Mesothelial cell of epicardium (in vitro differentiated cells): Measurements from ENCODE around the gene UBR7. TPM values are rescaled to one million over a fixed set of nuclear protein-coding genes. Genes with fewer than 3 reads are reported as not detected.
"Not testable (repeated sequence)": the region's sequence is repeated elsewhere in the genome, so short reads cannot be mapped to it uniquely, and the experiment has no call there.

ENCODE experiments used
- DNase-seq, 2 experiments: peaks; one replicate each; pipeline ENCODE4 v3.0.0; 2021; ENCODE audit warnings: low spot score in 2 of 2; ENCODE audit not compliant: unreplicated experiment in 2 of 2
- H3K27ac Mint-ChIP-seq: 2 replicates; pipeline ENCODE4 v1.8.0; 2021; ENCODE audit warnings: mixed read lengths
- H3K27me3 Mint-ChIP-seq: 2 replicates; pipeline ENCODE4 v1.8.0; 2021; ENCODE audit warnings: low read depth, mixed read lengths
- H3K36me3 Mint-ChIP-seq: 2 replicates; pipeline ENCODE4 v1.8.0; 2021; ENCODE audit warnings: mixed read lengths
- H3K4me1 Mint-ChIP-seq: 2 replicates; pipeline ENCODE4 v1.8.0; 2021; ENCODE audit warnings: mixed read lengths
- H3K4me3 Mint-ChIP-seq: 2 replicates; pipeline ENCODE4 v1.8.0; 2021; ENCODE audit warnings: mild to moderate bottlenecking, moderate library complexity, mixed read lengths
- H3K9me3 Mint-ChIP-seq: 2 replicates; pipeline ENCODE4 v1.8.0; 2021; ENCODE audit warnings: mixed read lengths
- total RNA-seq: library from RNA; stranded (reverse); gene quantifications from 3 replicates; pipeline ENCODE4 v1.2.1, GENCODE V29; 2021
- TF ChIP-seq, protein P1 (sequence below): fragments of 200-600 bp; sonication (generic); IDR thresholded peaks from one replicate; pipeline ENCODE4 v1.5.0; 2021; ENCODE audit warnings: antibody characterized with exemption; ENCODE audit not compliant: unreplicated experiment

The UBR7 gene
- total RNA-seq, 1 donor from 2014 or later = 13.1 TPM

DNA sequence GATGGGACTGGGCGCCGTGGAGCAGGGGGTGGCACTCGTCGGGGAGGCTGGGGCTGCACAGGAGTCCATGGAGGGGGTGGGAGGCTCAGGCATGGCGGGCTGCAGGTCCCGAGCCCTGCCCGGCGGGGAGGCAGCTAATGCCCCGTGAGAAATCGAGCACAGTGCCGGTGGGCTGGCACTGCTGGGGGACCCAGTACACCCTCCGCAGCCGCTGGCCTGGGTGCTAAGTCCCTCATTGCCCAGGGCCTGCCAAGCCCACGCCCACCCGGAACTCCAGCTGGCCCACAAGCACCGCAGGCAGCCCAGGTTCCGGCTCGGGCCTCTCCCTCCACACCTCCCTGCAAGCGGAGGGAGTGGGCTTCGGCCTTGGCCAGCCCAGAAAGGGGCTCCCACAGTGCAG lies 36.9 kb upstream of the UBR7 start:
- H3K27ac Mint-ChIP-seq, H3K9me3 Mint-ChIP-seq, H3K27me3 Mint-ChIP-seq, H3K4me1 Mint-ChIP-seq, DNase-seq, H3K36me3 Mint-ChIP-seq, H3K4me3 Mint-ChIP-seq: not testable (repeated sequence)

DNA sequence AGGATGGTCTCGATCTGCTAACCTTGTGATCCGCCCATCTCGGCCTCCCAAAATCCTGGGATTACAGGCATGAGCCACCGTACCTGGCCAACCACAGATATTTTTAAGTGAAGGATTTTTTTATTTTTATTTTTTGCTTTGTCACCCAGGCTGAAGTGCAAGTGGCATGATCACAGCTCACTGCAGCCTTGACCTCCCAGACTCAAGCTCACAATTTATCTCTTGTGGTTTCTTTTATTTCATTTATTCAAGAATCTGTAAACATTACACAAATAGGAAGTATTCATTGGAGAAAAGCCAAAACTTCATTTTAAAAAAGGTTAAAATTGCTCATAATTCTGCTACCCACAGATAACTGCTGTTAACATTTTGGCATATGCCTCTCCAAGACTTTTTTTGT lies 35.7 kb upstream of the UBR7 start:
- H3K9me3 Mint-ChIP-seq = no peaks in the 10 kb centered on the region
- H3K36me3 Mint-ChIP-seq = no peaks in the 10 kb centered on the region
- H3K27me3 Mint-ChIP-seq = peaks cover 2% of the 10 kb centered on the region
- H3K4me3 Mint-ChIP-seq = no peak overlapping the region
- no peak for DNase-seq
- peaks cover 3% of the 10 kb centered on the region for H3K4me1 Mint-ChIP-seq
- TF ChIP-seq, protein P1, sequence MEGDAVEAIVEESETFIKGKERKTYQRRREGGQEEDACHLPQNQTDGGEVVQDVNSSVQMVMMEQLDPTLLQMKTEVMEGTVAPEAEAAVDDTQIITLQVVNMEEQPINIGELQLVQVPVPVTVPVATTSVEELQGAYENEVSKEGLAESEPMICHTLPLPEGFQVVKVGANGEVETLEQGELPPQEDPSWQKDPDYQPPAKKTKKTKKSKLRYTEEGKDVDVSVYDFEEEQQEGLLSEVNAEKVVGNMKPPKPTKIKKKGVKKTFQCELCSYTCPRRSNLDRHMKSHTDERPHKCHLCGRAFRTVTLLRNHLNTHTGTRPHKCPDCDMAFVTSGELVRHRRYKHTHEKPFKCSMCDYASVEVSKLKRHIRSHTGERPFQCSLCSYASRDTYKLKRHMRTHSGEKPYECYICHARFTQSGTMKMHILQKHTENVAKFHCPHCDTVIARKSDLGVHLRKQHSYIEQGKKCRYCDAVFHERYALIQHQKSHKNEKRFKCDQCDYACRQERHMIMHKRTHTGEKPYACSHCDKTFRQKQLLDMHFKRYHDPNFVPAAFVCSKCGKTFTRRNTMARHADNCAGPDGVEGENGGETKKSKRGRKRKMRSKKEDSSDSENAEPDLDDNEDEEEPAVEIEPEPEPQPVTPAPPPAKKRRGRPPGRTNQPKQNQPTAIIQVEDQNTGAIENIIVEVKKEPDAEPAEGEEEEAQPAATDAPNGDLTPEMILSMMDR = no peak
- H3K27ac Mint-ChIP-seq = no peak overlapping the region

DNA sequence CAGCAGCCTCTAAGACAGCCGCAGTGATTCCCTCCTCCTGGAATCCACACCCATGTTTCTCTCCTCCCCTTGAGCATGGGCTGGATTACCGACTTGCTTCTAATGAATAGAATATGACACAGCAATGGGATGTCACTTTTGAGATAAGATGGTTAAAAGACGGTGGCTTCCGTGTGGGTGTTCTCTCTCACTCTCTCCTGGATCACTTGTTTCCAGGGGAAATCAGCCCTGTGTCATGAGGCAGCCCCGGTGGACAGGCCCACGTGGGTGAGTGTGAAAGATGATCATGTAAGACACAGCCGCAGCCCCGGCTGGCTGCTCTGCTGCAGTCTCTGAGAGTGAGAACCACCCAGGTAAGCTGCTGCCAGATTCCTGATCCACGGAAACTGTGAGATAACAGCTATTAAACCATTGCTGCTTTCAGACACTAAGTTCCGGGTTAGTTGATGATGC lies 33.1 kb upstream of the UBR7 start:
- TF ChIP-seq, protein P1 = no peak
- Mint-ChIP-seq H3K4me1 (peaks cover 3% of the 10 kb centered on the region), H3K27ac (no peak overlapping the region), H3K36me3 (no peaks in the 10 kb centered on the region), H3K9me3 (no peaks in the 10 kb centered on the region), H3K27me3 (peaks cover 2% of the 10 kb centered on the region), H3K4me3 (no peak overlapping the region)
- DNase-seq = no peak

DNA sequence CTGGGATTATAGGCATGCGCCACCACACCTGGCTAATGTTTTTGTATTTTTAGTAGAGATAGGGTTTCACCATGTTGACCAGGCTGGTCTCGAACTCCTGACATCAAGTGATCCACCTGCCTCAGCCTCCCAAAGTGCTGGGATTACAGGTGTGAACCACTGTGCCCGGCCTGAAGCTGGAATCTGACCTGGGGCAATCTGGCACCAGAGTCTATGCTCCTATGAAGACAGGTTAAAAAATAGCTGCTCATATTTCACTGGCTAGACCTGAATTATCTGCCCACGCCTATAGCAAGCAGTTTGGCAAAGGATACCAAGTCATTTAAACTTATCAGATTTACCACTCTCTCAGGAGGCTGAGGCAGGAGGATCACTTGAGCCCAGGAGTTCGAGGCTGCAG lies 32.3 kb upstream of the UBR7 start:
- not testable (repeated sequence) for H3K36me3 Mint-ChIP-seq, H3K27me3 Mint-ChIP-seq, H3K27ac Mint-ChIP-seq, H3K4me1 Mint-ChIP-seq, DNase-seq, H3K4me3 Mint-ChIP-seq, H3K9me3 Mint-ChIP-seq

DNA sequence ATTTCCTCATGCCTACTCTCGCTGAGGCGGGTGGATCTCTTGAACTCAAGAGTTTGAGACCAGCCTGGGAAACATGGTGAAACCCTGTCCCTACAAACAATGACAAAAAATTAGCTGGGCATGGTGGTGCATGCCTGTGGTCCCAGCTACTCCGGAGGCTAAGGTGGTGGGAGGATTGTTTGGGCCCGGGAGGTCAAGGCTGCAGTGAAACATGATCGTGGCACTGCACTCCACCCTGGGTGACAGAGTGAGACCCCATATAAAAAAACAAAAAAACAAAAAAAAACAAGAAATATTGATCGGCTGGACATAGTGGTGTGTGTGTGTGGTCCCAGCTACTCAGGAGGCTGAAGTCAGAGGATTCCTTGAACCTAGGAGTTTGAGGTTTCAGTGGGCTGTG lies 31.6 kb upstream of the UBR7 start:
- Mint-ChIP-seq H3K27ac (no peak overlapping the region), H3K4me3 (no peak overlapping the region), H3K36me3 (no peaks in the 10 kb centered on the region), H3K4me1 (peaks cover 3% of the 10 kb centered on the region), H3K27me3 (peaks cover 2% of the 10 kb centered on the region), H3K9me3 (no peaks in the 10 kb centered on the region)
- TF ChIP-seq, protein P1 = no peak
- no peak for DNase-seq

DNA sequence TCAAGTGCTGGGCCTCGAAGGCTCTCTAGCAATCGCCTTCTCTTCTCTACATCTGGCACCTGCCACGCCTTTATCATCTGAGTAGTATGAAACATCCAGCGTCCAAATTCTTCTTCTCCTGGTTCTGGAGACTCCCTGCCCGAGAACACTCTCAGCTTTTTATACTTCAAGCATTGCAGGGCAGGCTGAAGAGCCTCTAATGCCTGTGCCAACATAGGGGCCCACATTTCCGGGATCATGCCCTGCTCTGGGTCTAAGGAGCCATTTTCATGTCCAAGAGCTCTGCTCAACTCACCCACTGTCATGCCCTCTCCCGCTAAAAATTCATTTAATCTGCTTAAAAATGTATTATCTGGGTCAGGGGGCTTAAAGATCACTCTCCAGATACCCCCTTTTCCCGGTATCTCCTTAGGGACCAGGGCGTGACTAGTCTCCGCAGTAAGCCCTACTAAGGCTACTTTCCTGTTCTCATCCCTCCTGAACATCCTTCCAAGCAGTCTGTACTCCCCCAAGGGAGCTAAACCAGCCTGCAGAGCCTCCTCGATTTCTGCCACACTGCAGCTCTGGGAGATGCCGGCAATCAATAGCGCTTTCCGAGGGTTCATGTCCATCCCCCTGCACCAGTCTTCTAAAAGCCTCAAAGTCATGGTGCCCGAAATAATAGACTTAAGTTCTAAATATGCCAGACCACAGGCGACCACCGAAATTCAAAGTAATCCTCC lies 23.3 kb upstream of the UBR7 start:
- Mint-ChIP-seq H3K27ac (peak overlapping the region; percentile 83), H3K36me3 (peaks cover 4% of the 10 kb centered on the region), H3K9me3 (no peaks in the 10 kb centered on the region), H3K27me3 (no peaks in the 10 kb centered on the region), H3K4me1 (peaks cover 17% of the 10 kb centered on the region), H3K4me3 (peak overlapping the region; percentile 83)
- TF ChIP-seq, protein P1 = no peak
- DNase-seq = no peak
